ENCODE results near the gene RPS10.

Gene RPS10

DNA sequence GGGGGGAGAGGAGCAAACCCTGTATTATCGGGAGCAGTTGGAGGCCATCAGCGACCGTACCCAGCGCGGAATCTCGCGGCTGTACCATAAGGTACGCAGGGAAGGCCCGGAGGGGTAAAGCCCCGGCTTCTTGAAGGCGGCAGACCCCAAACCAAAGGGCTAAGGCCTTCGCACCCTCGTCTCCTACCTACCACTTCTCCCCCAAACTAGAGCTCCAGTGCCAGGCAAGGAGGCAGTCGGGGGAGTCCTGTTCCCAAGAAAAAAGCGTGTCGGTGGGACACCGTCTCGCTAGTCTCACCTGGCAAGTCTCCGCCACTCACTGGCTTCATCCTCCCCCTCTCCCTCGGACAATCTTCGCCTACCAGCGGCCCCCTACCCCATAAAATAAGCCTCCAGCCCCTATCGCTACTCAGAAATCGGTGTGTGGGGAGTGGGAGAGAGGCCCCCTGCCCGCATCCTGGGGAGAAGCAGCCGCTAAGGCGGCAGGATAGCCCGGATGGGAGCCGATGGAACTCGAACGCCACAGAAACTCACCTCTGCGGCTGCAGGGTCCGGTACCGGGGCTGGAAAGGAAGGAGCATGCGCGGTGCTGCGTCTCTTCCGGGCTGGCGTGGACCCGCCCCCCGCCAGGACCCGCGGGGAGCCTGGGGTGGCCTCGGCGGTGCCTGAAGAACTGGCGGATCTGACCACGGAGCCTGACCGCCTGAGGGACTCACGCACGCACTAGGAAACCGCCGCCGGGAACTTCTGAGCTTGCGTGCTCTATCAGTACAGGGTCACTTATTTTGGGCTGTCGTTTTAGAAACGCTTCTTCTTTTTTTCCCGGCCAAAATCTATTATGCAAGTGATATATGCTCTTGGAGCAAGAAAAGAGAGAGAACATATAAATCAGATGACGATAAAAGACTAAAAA lies at the start of gene RPS10:
TSS of gene RPS10 (minus strand) at position 572 of the 913 bp plus-strand sequence. CDS start 848 bp downstream, outside the sequence.
- peak; percentile 93 for DNase-seq

DNA sequence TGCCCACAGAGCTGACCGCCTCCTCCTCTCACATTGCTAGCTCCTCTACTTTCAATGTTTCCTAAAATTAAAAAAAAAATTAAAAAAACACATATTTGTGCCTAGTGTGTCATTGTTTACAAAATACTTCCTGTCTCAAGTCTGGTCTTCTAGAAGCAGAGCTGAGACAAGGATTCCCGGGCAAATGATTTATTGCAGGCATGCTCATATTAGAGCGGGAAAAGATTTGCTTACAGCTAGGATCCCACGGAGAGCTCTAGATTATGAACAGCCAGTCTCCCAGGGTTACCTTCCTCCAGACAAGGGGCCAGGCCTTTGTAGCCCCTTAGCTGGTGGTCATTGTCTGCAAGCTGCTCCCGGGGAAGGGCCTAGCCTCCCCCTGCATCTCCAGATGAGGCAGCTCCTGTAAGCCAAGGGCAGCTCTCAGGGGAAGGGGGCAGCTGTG lies 49.4 kb upstream of the RPS10 start:
- no peak for DNase-seq

DNA sequence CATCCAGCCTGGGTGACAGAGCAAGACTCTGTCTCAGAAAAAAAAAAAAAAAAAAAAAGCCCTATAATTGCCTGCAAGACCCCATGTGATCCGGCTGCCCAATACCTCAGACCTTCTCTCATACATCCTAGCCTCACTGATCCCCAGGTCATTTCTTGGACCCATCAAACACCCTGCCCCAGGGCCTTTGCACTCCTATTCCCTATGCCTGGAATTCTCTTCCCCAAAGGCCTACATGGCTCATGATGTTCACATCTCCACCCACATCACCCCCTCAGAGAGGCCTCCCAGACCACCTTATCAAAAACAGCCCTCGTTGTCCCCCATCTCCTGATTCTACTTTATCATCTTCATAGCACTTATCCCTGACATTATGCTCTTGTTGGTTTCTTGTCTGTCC lies 48.9 kb upstream of the RPS10 start:
- DNase-seq = no peak

DNA sequence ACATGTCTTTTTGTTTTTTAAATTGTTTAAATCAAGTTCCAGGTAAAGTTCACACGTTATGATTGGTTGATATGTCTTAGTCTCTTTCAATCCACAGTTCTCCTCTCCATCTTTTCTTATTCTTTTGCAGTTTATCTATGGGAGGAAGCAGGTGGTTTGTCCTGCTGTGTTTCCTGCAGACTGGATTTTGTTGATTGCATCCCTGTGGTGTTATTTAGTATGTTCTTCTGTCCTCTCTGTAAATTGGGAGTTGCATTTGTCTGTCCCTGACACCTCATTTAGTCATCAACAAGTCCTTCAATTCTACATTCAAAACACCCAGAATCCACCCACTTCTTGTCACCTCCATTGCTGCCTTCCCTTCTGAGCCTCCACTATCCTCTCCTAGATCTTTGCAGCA lies 48.1 kb upstream of the RPS10 start:
- DNase-seq = no peak

DNA sequence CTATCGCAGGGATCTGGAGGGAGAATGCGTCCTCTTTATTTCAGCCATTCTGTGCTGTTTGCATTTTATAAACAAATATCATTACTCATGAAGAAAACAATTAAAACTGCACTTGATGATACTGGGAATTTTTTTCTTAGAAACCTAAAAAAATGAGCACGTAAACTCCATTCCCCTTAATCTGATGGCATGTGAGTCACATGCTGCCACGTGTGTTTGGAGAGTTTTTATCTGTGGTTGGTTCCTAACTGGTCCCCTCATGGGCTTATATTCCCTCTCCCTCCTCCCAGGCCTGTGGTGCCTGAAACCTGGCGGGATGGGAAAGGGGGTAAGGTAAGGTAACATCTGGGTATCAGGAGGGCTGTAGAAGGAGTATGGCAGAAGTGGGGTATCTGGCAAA lies 46.6 kb upstream of the RPS10 start:
- DNase-seq = no peak

DNA sequence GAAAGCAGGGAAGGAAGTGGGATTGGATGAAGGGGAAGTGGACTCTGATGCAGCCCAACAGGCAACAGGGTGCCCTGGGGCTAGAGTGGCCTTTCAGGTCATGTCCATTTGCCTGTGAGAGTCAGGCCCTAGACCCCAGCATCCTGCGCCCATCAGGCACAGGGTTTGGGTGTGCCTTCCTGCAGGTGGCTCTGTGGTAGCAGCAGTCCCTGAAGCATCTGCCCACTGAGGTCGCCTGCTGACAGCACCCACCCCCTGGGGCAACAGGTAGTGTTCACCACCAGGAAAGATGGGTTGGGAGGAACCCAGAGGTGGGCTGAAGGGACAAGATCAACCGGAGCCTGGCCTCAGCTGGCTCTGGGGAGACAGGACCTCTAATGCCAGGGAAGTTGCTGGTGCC lies 43.6 kb upstream of the RPS10 start:
- no peak for DNase-seq

DNA sequence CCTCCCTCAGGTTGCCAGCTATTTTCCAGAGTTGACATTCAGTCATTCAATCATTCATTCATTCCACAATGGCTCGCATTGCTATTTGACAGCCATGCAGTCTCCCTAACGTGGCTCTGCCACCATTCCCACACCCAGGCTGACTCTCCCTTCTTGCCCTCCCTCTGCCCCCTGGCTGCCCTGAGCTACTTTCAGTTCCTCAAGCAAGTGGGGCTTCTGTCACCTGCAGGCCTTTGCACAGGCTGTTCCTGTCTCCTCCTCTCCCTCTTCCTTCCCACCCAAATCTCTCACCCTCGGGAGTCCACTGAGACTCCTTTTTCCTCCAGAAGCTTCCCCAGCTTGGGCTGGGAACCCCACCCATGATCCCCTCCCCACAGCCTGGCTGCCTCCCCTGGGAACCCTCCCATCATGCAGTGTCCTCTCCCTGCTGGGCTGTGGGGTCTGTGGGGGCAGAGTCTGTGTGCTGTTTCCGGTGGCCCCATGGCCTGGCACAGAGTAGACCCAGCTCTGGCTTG lies 42.6 kb upstream of the RPS10 start:
- no peak for DNase-seq

DNA sequence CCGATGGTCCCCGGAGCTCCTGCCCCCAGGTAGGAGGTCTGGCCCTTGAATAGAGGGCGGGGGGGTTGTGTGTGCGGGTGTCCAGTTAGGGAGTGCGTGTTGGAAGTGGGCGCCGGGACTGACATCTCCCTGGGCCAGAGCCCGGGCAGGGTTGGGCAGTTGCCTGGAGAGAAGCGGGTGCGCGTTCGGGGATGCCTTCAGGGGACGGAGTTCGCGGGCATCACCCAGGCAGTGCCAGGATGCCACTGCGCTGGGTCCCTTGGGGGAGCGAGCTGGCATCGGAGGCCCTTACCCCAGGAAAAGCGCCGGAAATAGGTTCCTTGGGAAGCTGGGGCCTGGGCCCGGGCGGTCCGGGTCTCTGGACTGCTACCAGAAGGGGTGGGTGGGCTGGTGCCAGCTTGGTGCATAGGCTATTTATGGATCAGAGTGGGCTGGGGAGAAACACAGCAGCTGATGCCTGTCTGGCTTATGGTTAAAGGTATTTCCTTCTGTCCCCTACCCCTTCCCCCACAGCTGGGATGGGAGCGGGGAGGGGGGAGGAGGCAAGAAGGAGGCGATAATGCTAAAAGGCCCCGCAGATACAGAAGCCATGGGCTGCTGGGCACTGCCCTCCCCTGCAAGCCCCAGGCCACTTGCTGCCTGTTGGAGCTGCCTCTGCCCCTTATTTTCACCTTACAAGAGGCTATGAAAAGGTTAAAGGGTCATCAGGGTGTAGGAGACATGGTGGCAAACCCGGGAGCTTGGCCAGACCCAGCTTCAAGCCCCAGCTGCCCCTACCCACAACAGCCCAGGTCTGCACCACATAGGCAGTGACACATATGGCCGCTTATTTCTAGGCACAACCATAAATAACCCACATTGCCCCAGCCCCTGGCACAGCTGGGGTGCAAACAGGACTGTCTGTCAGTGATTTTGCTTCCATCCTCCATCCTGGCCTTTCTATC lies 40.6 kb upstream of the RPS10 start:
- DNase-seq = no peak

DNA sequence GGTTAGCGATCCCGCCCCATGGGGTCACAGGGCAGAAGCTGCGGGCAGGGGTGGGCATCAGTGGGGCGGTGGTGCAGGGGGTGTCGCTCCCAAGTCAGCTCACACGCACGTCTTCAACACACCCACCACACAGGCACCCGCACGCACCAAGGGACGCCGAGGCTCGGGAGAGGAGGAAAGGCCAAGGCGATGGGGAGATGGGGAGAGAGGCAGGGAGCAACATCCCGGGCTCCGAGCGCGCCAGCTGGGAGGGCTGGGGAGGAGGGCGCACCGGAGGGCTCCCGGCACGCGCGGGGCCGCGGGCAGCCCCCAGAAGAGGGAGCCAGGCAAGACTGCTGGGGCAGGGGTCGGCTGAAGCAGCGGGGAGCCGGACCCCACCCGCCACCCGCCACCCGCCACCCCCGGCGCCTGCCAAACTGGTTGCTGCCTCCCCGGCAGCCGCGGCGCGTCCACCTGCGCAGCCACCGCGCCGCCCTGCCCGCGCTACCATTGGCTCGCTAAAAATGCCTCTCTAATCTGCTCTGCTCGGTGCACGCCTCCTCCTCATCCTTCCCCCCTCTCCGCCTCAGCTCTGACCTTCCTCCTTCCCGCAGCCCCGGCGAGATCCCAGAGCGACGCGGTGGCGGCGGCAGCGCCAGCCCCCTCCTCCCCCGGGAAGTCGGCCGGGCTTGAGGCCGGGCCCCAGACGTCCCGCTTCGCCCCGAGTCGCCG lies 39.8 kb upstream of the RPS10 start, which contains the start of gene PACSIN1:
TSS of gene PACSIN1 (plus strand) at position 546 of the 711 bp plus-strand sequence. CDS start 60,230 bp downstream, outside the sequence.
- DNase-seq = no peak

DNA sequence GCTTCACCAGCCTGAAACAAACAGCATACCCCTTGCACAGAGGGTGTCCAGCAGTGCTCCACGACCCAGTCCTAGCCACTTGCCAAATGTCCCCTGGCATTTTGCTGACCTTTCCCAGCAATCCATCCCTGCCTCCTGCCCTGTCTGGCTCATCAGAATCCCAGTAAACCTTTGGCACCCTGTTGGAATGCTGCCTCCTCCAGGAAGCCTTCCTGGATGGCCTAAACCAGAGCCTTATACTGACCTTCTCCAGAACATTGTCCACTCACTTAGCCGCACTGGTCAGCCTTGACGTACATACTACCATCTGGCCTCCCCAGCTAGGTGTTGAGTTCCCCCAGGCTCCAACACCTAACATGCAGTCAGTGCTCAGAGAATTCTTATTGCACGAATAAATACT lies 38.0 kb upstream of the RPS10 start:
- DNase-seq = no peak

DNA sequence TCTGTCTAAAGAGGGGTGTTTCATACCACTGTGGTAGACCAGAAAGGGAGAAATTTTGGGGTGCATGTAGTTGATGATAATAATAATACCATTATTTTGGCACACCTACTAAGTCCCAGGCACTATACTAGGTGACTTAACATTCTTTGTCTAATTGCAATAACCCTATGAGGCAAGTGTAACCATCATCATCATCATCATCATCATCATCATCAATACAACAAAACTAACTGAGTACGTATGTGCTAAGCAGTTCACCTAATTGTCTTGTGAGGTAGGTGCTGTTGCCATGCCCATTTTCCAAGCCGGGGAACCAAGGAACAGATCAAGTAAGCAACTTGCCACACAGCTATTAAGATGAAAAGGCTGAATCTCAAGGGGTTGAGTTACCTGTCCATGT lies 37.4 kb upstream of the RPS10 start:
- DNase-seq = no peak

DNA sequence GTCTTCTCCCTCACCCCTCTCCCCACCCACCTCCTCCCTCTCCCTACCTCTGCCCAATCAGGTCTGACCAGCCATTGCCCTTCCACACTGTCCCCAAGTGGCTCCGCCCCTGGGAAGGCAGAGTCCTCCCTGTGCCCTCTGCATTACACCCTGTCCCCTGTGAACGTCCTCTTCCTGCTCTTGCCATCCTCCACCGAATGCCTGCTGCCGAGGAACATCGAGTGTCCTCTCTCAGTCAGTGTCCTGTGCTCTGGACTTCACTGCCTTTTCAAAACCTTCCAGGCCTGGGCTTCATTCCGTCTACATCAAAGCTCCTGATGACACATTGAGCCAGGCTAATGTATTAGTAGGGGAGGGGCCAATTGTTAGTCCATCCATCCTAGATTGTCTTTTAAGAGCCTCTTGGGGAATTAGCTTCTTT lies 36.7 kb upstream of the RPS10 start:
- DNase-seq = no peak

DNA sequence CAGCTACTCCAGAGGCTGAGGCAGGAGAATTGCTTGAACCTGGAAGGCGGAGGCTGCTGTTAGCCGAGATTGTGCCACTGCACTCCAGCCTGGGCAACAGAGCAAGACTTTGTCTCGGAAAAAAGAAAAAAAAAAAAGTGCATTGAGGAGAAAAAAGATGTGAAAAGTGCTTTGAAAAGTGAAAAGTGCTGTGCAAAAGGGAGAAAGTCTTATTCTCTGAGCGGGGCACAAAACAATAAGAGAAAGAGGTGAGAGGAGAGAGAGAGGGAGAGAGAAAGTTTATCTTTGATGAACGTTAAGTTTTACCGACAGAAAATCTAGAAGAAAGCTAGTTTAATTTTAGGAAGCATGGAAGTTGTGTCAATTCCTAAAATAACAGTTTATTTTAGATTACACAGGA lies 36.1 kb upstream of the RPS10 start:
- DNase-seq = no peak

DNA sequence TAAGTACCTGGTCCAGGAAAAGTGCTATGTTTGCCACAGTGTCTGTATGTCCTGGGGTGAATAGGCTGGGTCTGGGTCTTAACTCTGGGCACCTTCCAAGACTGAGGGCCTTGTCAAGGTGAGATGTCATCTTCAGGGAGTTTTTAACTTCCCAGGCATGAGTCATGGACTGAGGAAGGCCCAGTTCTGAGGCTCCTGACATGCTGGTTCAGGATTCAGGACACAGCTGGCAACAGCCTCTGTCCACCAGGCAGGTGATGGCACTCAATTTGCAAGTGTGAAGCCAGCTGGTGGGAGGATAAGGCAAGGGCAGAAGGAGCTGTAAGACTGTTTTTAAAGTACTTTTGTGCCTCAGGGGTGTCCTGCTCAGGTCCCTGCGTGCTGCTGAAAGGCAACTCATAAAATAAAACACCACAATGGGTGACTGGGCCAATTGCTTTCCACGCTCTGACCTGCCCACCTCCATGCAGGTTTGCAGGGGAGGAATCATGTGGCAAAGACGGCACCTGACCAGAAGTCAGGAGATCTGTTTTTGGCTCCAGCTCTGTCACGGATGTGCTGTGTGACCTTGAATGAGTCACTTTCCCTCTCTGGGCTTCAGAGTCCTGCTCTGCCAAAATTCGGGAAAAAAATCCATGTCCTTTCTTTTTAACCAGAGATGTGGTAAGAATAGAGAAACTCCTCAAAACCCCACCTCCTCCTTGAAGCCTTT lies 35.1 kb upstream of the RPS10 start:
- no peak for DNase-seq

DNA sequence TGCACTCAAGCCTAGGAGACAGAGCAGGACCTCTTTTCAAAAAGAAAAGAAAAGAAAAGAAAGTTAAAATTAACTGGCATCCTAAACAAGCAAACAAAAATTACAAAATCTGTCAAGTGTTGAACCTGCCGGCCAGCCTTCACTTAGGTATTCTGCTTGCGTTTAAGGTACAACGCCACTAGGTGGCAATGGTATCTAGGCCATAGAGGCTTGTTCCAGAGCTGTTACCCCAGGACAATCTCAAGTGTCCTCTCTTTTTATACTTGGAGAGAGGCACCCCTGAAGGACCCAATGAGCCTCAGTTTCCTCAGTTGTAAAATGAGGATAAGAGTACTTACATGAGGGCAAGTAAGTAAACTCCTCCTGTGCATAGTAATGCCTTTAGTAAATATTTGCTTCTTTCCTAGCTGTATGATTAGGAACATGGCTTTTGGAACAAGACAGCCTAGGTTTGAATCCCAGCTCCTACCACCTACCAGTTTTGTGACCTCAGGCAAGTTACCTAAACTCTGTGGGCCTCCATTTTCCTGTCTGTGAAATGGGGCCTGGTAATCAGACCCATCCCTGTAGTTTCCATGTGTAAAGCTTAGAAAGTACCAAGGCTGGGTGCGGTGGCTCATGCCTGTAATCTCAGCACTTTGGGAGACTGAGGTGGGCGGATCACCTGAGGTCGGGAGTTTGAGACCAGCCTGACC lies 34.2 kb upstream of the RPS10 start:
- DNase-seq = peak; percentile 33

DNA sequence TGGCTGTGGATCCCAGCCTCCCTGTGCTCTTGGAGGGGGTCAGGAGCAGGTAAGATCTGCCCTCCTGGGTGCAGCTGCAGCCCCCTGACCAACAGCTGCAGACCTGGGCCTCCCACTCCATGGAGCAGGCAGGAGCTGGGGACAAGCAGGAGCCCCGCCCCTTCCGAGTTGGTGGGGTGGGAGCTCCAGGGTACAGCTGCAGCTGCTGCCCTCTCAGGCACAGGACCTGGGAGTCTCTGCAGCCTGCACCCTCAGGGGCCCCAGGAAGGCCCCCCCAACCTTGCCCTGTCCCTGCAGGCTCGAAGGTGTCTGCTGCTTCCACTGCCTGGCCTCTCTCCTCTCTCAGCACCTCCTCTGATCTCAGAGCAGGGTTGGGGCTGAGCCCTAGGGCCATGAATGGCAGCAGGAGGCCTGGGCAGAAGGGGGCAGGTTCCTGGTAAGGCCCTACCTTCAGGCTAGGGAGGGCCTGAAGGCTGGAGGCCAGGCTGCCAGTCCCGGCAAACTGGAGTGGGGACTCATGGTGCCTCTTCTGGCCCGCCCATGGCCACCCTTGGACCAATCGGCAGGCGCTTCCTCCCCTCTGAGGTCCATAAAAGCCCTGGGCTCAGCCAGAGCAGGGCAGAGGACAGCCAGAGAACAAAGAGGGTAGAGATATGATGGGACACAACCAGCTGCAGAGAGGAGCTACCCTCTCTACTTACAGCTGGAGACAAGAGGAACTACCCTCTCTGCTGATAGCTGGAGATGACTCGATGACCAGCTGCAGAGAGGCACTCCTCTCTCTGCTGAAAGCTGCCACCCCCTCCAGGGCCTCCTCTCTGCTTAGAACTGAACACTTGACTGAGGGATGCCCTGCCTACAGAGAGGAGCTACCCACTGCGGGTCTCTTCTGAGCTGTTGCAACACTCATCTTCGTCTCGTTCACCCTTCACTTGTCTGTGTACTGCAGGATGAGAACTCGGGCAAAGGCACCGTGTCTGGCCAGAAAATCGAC lies 32.2 kb upstream of the RPS10 start:
- DNase-seq = no peak

DNA sequence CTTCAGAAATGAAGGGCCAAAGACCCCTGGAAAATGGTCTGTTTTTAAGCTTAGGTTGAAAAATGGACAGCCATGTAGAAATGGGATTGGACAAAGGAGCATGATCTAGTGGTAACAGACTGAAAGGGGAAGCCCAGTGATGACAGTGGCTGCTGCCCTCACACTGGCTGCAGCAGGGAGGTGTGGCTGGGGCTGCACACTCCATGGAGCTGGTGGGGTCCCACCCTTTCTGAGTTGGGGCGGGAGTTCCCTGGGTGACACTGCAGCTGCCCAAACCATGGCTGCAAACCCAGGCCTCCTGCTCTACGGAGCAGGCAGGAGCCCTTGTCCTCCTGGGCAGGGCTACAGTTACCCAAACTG lies 31.5 kb upstream of the RPS10 start:
- DNase-seq = no peak

DNA sequence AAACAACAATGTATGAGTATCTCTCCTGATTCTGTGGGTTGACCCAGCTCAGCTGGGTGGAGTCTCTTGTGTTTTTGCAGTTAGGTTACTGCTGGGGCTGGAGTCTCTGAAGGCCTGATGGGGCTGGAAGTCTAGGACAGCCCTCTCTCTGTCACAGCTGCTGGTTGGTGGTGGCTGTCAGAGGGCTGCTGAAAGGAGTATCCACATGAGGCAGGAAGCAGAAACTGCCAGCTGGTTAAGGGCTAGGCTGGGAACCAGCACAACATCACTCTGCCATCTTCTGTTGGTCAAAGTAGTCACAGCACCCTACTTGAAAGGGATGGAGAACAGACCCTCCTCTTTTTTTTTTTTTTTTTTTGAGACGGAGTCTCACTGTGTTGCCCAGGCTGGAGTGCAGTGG lies 30.0 kb upstream of the RPS10 start:
- no peak for DNase-seq

DNA sequence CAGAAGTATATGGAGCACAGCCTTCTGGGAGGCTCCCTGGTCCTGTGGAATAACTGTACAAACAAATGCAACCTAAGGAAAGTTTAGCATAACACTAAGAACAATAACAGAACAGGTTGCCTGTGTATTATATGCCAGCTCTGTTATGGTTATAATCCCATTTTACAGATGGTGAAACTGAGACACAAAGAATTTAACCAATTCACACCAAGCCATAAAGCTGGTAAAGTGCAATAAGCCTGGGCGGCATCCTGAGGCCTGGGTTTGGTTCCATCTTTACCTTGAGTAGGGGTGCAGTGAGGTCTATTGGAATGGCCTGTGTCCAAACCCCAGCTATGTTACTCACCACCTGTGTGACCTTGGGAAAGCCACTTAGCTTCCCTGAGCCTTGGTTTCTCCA lies 25.3 kb upstream of the RPS10 start:
- DNase-seq = no peak

DNA sequence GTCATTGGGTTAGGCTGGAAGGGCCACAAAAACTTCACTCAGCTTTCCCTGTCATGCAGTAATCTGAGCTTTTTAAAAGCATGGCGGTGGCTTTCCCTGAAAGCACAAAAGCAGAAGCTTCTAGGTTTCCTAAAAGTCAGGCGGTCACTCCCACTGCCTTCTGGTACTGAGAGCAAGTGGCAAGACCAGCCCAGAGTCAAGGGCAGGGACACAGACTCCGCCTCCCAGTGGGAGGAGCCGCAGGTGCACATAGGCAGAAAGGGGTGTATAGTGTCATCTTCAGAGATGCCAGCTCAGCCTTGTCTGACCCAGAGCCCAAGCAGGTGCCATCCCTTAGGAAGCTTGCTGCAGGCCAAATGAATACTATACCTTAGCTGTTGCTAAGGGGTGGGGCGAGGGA lies 22.0 kb upstream of the RPS10 start:
- no peak for DNase-seq
